ENCODE measurements around the gene LINS1. TPM values are rescaled to one million over a fixed set of nuclear protein-coding genes. Genes with fewer than 3 reads are reported as not detected.

Gene LINS1
- total RNA-seq, 1 donor from 2014 or later: 18.8 TPM

GRCh38 chr15:100642950-100643338 is 41.0 kb upstream of the LINS1 start:
- H3K27ac ChIP-seq: no peak overlapping the region
- ATAC-seq: no peak

GRCh38 chr15:100642213-100642949 is 40.4 kb upstream of the LINS1 start:
- intact Hi-C loops (cut with DNase I): no loop called here
- ATAC-seq (peak in 1 of 2 donors; percentile 21), DNase-seq (no peak)
- H3K36me3 ChIP-seq: peaks cover 3% of the 10 kb centered on the region
- TF ChIP-seq CTCF (IDR thresholded peaks at IDR 0.05): no peak
- no peak overlapping the region for H3K4me3 ChIP-seq
- H3K4me1 ChIP-seq: peaks cover 12% of the 10 kb centered on the region
- no peak overlapping the region for H3K27ac ChIP-seq
- H3K27me3 ChIP-seq (ENCODE audit: low read depth): no peaks in the 10 kb centered on the region
- no peaks in the 10 kb centered on the region for H3K9me3 ChIP-seq

More at GRCh38 chr15:100642950-100643338, 41.0 kb upstream of the LINS1 start:
- no peak for DNase-seq
- H3K27me3 ChIP-seq (ENCODE audit: low read depth): no peaks in the 10 kb centered on the region
- intact Hi-C loops (cut with DNase I): no loop called here
- H3K36me3 ChIP-seq: peaks cover 8% of the 10 kb centered on the region
- TF ChIP-seq CTCF (IDR thresholded peaks at IDR 0.05): no peak
- no peaks in the 10 kb centered on the region for H3K9me3 ChIP-seq
- H3K4me3 ChIP-seq: no peak overlapping the region
- peaks cover 12% of the 10 kb centered on the region for H3K4me1 ChIP-seq

GRCh38 chr15:100638177-100638730 is 36.3 kb upstream of the LINS1 start:
- ATAC-seq: no peak
- Histone ChIP-seq H3K27ac (no peak overlapping the region), H3K36me3 (no peaks in the 10 kb centered on the region), H3K4me3 (no peak overlapping the region), H3K4me1 (peaks cover 12% of the 10 kb centered on the region), H3K9me3 (no peaks in the 10 kb centered on the region), H3K27me3 (ENCODE audit: low read depth) (no peaks in the 10 kb centered on the region)
- intact Hi-C loops (cut with DNase I): loop anchor here (10.0 kb wide), 1 partner anchor 367 kb away; no protein-coding TSS in a partner anchor
- no peak for DNase-seq
- no peak for TF ChIP-seq CTCF (IDR thresholded peaks at IDR 0.05)

- DNase-seq (no peak), ATAC-seq (no peak)
- Histone ChIP-seq H3K9me3 (no peaks in the 10 kb centered on the region), H3K4me3 (no peak overlapping the region), H3K27ac (no peak overlapping the region), H3K4me1 (no peaks in the 10 kb centered on the region), H3K36me3 (peaks cover 26% of the 10 kb centered on the region), H3K27me3 (ENCODE audit: low read depth) (no peaks in the 10 kb centered on the region)
- intact Hi-C loops (cut with DNase I): loop anchor here (10.0 kb wide), 1 partner anchor 369 kb away; no protein-coding TSS in a partner anchor
- no peak for TF ChIP-seq CTCF (IDR thresholded peaks at IDR 0.05)
Measured at GRCh38 chr15:100635406-100636071, 33.6 kb upstream of the LINS1 start.

- no peaks in the 10 kb centered on the region for H3K4me1 ChIP-seq
- H3K4me3 ChIP-seq: no peak overlapping the region
- peak; percentile 69 to 70 for ATAC-seq
- H3K27ac ChIP-seq: no peak overlapping the region
- intact Hi-C loops (cut with DNase I): loop anchor here (10.0 kb wide), 1 partner anchor 371 kb away; no protein-coding TSS in a partner anchor
- H3K36me3 ChIP-seq: peaks cover 39% of the 10 kb centered on the region
- no peak for DNase-seq
- no peak for TF ChIP-seq CTCF (IDR thresholded peaks at IDR 0.05)
- H3K27me3 ChIP-seq (ENCODE audit: low read depth): no peaks in the 10 kb centered on the region
- no peaks in the 10 kb centered on the region for H3K9me3 ChIP-seq
Measured at GRCh38 chr15:100633763-100634075, 31.7 kb upstream of the LINS1 start.

Measured in lower lobe of right lung (tissue), 2 donors.